H1 (cell line): ENCODE measurements around the gene DPP10. TPM values are rescaled to one million over a fixed set of nuclear protein-coding genes. Genes with fewer than 3 reads are reported as not detected.

Experiments used
- CTCF ChIA-PET: fragments of 300-600 bp; sonication (Branson Sonifier 250); formaldehyde crosslinking; loops from one replicate; lab custom pipeline; 2021; ENCODE audit not compliant: partially characterized antibody; lab: Charles Lee
- POLR2A ChIA-PET: fragments of 300-600 bp; sonication (Branson Sonifier 250); formaldehyde crosslinking; loops from one replicate; lab custom pipeline; 2021; ENCODE audit warnings: inconsistent platforms; ENCODE audit not compliant: partially characterized antibody; lab: Charles Lee
- DNase-seq, 2 experiments: peaks; one replicate each; pipeline versions ENCODE4 v3.0.0 to v3.0.0-alpha.2; 2010 to 2022; ENCODE audit warnings: low spot score in 2 of 2, low read depth in 1 of 2, mixed read lengths in 1 of 2
- FAIRE-seq: peaks from 2 replicates; lab custom pipeline; 2011; peaks lifted over from hg19 to GRCh38; lab: Jason Lieb, UNC
- H2AFZ ChIP-seq: 2 replicates; pipeline ENCODE4 v1.8.1; 2012; ENCODE audit warnings: low read length, inconsistent platforms
- H2AK5ac ChIP-seq: 2 replicates; pipeline ENCODE4 v1.6.1; 2013; ENCODE audit warnings: low read depth, low read length
- H2BK120ac ChIP-seq: replicated peaks from 2 replicates; pipeline ENCODE3; 2013; ENCODE audit warnings: low read depth, low read length, inconsistent platforms
- H2BK12ac ChIP-seq: 2 replicates; pipeline ENCODE4 v1.6.1; 2013; ENCODE audit warnings: low read depth, low read length
- H2BK15ac ChIP-seq: 2 replicates; pipeline ENCODE4 v1.6.1; 2013; ENCODE audit warnings: low read length
- H2BK20ac ChIP-seq: 2 replicates; pipeline ENCODE4 v1.6.1; 2013; ENCODE audit warnings: low read length
- H2BK5ac ChIP-seq: 2 replicates; pipeline ENCODE4 v1.6.1; 2013; ENCODE audit warnings: low read depth, low read length
- H3K14ac ChIP-seq: 2 replicates; pipeline ENCODE4 v1.6.1; 2013; ENCODE audit warnings: inconsistent platforms; ENCODE audit not compliant: insufficient read length
- H3K18ac ChIP-seq: 2 replicates; pipeline ENCODE4 v1.6.1; 2013; ENCODE audit warnings: low read length; ENCODE audit errors: extremely low read depth
- H3K23ac ChIP-seq: 2 replicates; pipeline ENCODE4 v1.6.1; 2013; ENCODE audit warnings: inconsistent platforms; ENCODE audit not compliant: insufficient read length
- H3K23me2 ChIP-seq: 2 replicates; pipeline ENCODE4 v1.6.1; 2013; ENCODE audit warnings: low read depth, low read length
- H3K27ac ChIP-seq: 2 replicates; pipeline ENCODE4 v1.6.1; 2011; ENCODE audit warnings: low read depth, low read length, inconsistent platforms
- H3K27me3 ChIP-seq, 4 experiments: replicated peaks in 1 of 4; 1 replicate in 1 of 4; 2 replicates in 3 of 4; pipeline versions ENCODE4 v1.6.1 to v1.8.1; 2011 to 2013; ENCODE audit warnings: low read length in 3 of 4, mild to moderate bottlenecking in 3 of 4, inconsistent platforms in 2 of 4, mixed read lengths in 2 of 4, moderate library complexity in 1 of 4; ENCODE audit not compliant: control insufficient read depth in 3 of 4, insufficient read depth in 3 of 4; ENCODE audit errors: extremely low read depth in 1 of 4
- H3K36me3 ChIP-seq, 4 experiments: 2 replicates each; pipeline versions ENCODE4 v1.6.1 to v1.8.1; 2011 to 2013; ENCODE audit warnings: mild to moderate bottlenecking in 4 of 4, low read length in 3 of 4, moderate library complexity in 2 of 4, control low read depth in 1 of 4, inconsistent platforms in 1 of 4; ENCODE audit not compliant: insufficient read depth in 4 of 4, control insufficient read depth in 2 of 4
- H3K4ac ChIP-seq: replicated peaks from 2 replicates; pipeline ENCODE3; 2013; ENCODE audit warnings: low read length, low read depth, mixed read lengths, inconsistent platforms; ENCODE audit not compliant: insufficient read length
- H3K4me1 ChIP-seq, 4 experiments: replicated peaks in 1 of 4; 1 replicate in 1 of 4; 2 replicates in 3 of 4; pipeline versions ENCODE4 v1.6.1 to v1.8.1; 2011 to 2013; ENCODE audit warnings: low read length in 3 of 4, inconsistent platforms in 2 of 4, mixed read lengths in 1 of 4; ENCODE audit not compliant: insufficient read depth in 4 of 4, control insufficient read depth in 3 of 4
- H3K4me2 ChIP-seq, 2 experiments: 2 replicates each; pipeline versions ENCODE4 v1.6.1 to v1.8.1; 2011 to 2013; ENCODE audit warnings: low read depth in 2 of 2, low read length in 2 of 2, control low read depth in 1 of 2, inconsistent platforms in 1 of 2, mild to moderate bottlenecking in 1 of 2; ENCODE audit not compliant: insufficient read depth in 1 of 2
- H3K4me3 ChIP-seq, 4 experiments: fragments of 200-600, 300-600 bp in 1 of 4; sonication (generic), shearing (Covaris generic), sonication (Bioruptor Twin) in 1 of 4; 2 replicates each; pipeline versions ENCODE4 v1.5.1 to v1.8.1; 2011 to 2016; ENCODE audit warnings: low read length in 4 of 4, low read depth in 3 of 4, control low read depth in 2 of 4, inconsistent platforms in 2 of 4, mild to moderate bottlenecking in 2 of 4, mixed read lengths in 1 of 4, moderate library complexity in 1 of 4; ENCODE audit not compliant: insufficient read depth in 2 of 4; ENCODE audit errors: extremely low read depth in 1 of 4
- H3K56ac ChIP-seq: replicated peaks from 2 replicates; pipeline ENCODE3; 2013; ENCODE audit warnings: low read depth, mild to moderate bottlenecking, mixed read lengths, low read length, inconsistent platforms; ENCODE audit not compliant: insufficient read length
- H3K79me1 ChIP-seq: 2 replicates; pipeline ENCODE4 v1.6.1; 2013; ENCODE audit warnings: low read depth, low read length, control low read depth
- H3K79me2 ChIP-seq, 2 experiments: 2 replicates each; pipeline versions ENCODE4 v1.6.1 to v1.8.1; 2012 to 2013; ENCODE audit warnings: low read length in 2 of 2, mild to moderate bottlenecking in 2 of 2, inconsistent platforms in 1 of 2; ENCODE audit not compliant: insufficient read depth in 2 of 2, control insufficient read depth in 1 of 2
- H3K9ac ChIP-seq, 4 experiments: replicated peaks in 1 of 4; 1 replicate in 1 of 4; 2 replicates in 3 of 4; pipeline versions ENCODE4 v1.6.1 to v1.8.1; 2011 to 2013; ENCODE audit warnings: low read depth in 3 of 4, low read length in 3 of 4, control low read depth in 2 of 4, mild to moderate bottlenecking in 2 of 4, moderate library complexity in 2 of 4, inconsistent platforms in 1 of 4; ENCODE audit errors: extremely low read depth in 1 of 4
- H3K9me3 ChIP-seq, 2 experiments: 2 replicates each; pipeline versions ENCODE4 v1.6.1 to v1.8.1; 2012 to 2013; ENCODE audit warnings: mild to moderate bottlenecking in 2 of 2, moderate library complexity in 2 of 2, control low read depth in 1 of 2, inconsistent platforms in 1 of 2, low read depth in 1 of 2, low read length in 1 of 2, mixed read lengths in 1 of 2; ENCODE audit not compliant: insufficient read depth in 2 of 2
- H4K20me1 ChIP-seq, 2 experiments: replicated peaks in 1 of 2; 2 replicates each; pipeline versions ENCODE3 to v1.8.1; 2011 to 2013; ENCODE audit warnings: inconsistent platforms in 2 of 2, low read length in 2 of 2, mild to moderate bottlenecking in 1 of 2; ENCODE audit not compliant: insufficient read depth in 2 of 2, control insufficient read depth in 1 of 2
- H4K5ac ChIP-seq: 2 replicates; pipeline ENCODE4 v1.6.1; 2013; ENCODE audit warnings: low read length, low read depth, mixed read lengths, inconsistent platforms; ENCODE audit not compliant: insufficient read length
- H4K8ac ChIP-seq: 2 replicates; pipeline ENCODE4 v1.8.0; 2013; ENCODE audit warnings: mild to moderate bottlenecking, moderate library complexity, low read length, inconsistent platforms; ENCODE audit not compliant: insufficient read depth; ENCODE audit errors: extremely low read depth
- H4K91ac ChIP-seq: replicated peaks from 2 replicates; pipeline ENCODE3; 2013; ENCODE audit warnings: low read length, mixed read lengths, inconsistent platforms; ENCODE audit not compliant: insufficient read length
- ATF2 ChIP-seq: IDR thresholded peaks from 2 replicates; pipeline ENCODE4 v1.6.1; 2012; ENCODE audit warnings: low read length, inconsistent platforms
- CBX5 ChIP-seq: fragments of 300-800, 300-1000 bp; sonication (generic); IDR thresholded peaks from 2 replicates; pipeline ENCODE4 v1.7.1; 2016; ENCODE audit warnings: antibody characterized with exemption, low read length, low read depth
- CREB1 ChIP-seq: IDR thresholded peaks from 2 replicates; pipeline ENCODE4 v1.6.1; 2012; ENCODE audit warnings: inconsistent platforms
- EGR1 ChIP-seq: IDR thresholded peaks from 2 replicates; pipeline ENCODE4 v1.6.1; 2011; ENCODE audit warnings: low read depth, low read length, borderline replicate concordance
- EZH2 ChIP-seq: fragments of 200-600 bp; sonication (generic); IDR thresholded peaks from 2 replicates; pipeline ENCODE4 v1.7.1; 2012; ENCODE audit warnings: low read depth, mild to moderate bottlenecking, moderate library complexity, low read length, inconsistent platforms; ENCODE audit not compliant: severe bottlenecking
- HDAC6 ChIP-seq: IDR thresholded peaks from one replicate; pipeline ENCODE4 v1.7.1; 2012; ENCODE audit warnings: low read depth, mild to moderate bottlenecking, inconsistent platforms, low read length, moderate library complexity
- RNF2 ChIP-seq: fragments of 200-900, 300-1000 bp; sonication (generic); IDR thresholded peaks from 2 replicates; pipeline ENCODE4 v1.7.1; 2016; ENCODE audit warnings: borderline replicate concordance, low read depth, mild to moderate bottlenecking, antibody characterized with exemption, low read length; ENCODE audit not compliant: poor library complexity, severe bottlenecking; ENCODE audit errors: missing control alignments
- RXRA ChIP-seq: IDR thresholded peaks from 2 replicates; pipeline ENCODE4 v1.6.1; 2011; ENCODE audit warnings: low read depth, mild to moderate bottlenecking, low read length, moderate library complexity; ENCODE audit not compliant: insufficient read depth
- SIX5 ChIP-seq: IDR thresholded peaks from 2 replicates; pipeline ENCODE4 v1.6.1; 2011; ENCODE audit warnings: mild to moderate bottlenecking, low read depth, low read length
- USF2 ChIP-seq: IDR thresholded peaks from 2 replicates; pipeline ENCODE4 v1.6.1; 2011; ENCODE audit warnings: low read length, improper control_type of control experiment
- YY1 ChIP-seq: IDR thresholded peaks from 2 replicates; pipeline ENCODE4 v1.6.1; 2011; ENCODE audit warnings: low read depth, mild to moderate bottlenecking, low read length
- WGBS, 2 experiments: shearing (Covaris generic) in 1 of 2; methylation state at CpG; one replicate each; pipeline versions ENCODE4 v1.1.6 to v1.1.7; 2013 to 2015; ENCODE audit warnings: low lambda C conversion rate in 2 of 2, mixed read lengths in 2 of 2, inconsistent platforms in 1 of 2, low coverage in 1 of 2, missing lambda C conversion rate in 1 of 2; ENCODE audit not compliant: insufficient replicate concordance in 2 of 2, insufficient coverage in 1 of 2, insufficient read length in 1 of 2; ENCODE audit errors: extremely low coverage in 1 of 2, missing lambda C conversion rate in 1 of 2; 5-methylcytosine and 5-hydroxymethylcytosine counted together
- polyA plus RNA-seq, 7 experiments: library from polyadenylated mRNA; depleted of rRNA in 3 of 7; stranded (reverse) in 5 of 7; unstranded in 2 of 7; fragments of >200 nt in 5 of 7; fragments of 200-250 nt in 2 of 7; gene quantifications; 1 replicate in 5 of 7; 2 replicates in 1 of 7; 4 replicates in 1 of 7; pipeline versions ENCODE4 v1.2.1 to v1.2.3, GENCODE V29; 2011 to 2013; ENCODE audit warnings: missing spikeins in 2 of 7, mixed read lengths in 2 of 7
- total RNA-seq: library from RNA; stranded (reverse); fragmentation: NEBNext Ultra II Directional; extraction: Animal tissue kit (Norgen Biotek cat#: 25700); gene quantifications from 2 replicates; pipeline ENCODE4 v1.2.1, GENCODE V29; 2021

The DPP10 gene
- total and polyA plus RNA-seq, 2 of the 8 experiments (the other 6 are each of a cell fraction or from before 2014, with no cell fraction given): 3.3 to 7.2 TPM

- no peaks in the 10 kb centered on the region for H3K27me3 ChIP-seq
- no peak for FAIRE-seq
- no peak for TF ChIP-seq SIX5
- no peak for TF ChIP-seq YY1
- no peak for TF ChIP-seq ATF2
- no peak for TF ChIP-seq RNF2
- TF ChIP-seq RXRA: no peak
- TF ChIP-seq HDAC6: no peak
- no peak for TF ChIP-seq USF2
- no peak for TF ChIP-seq CBX5
- TF ChIP-seq EZH2: no peak
- no peak for TF ChIP-seq CREB1
- TF ChIP-seq EGR1: no peak
Observed at GRCh38 chr2:114762376-114762775, 319.9 kb downstream of the DPP10 start.

More at GRCh38 chr2:114762376-114762775, 319.9 kb downstream of the DPP10 start:
- Histone ChIP-seq H3K23me2 (no peaks in the 10 kb centered on the region), H3K9ac (no peak overlapping the region), H3K36me3 (no peaks in the 10 kb centered on the region), H3K79me1 (no peaks in the 10 kb centered on the region), H2BK20ac (no peak overlapping the region), H3K27ac (no peak overlapping the region), H4K8ac (no peak overlapping the region), H2AK5ac (no peak overlapping the region), H2BK120ac (no peak overlapping the region), H2AFZ (no peak overlapping the region), H2BK5ac (no peak overlapping the region), H4K5ac (no peak overlapping the region), H3K4ac (no peak overlapping the region), H4K20me1 (no peaks in the 10 kb centered on the region), H3K4me2 (no peak overlapping the region), H3K18ac (no peak overlapping the region), H2BK12ac (no peak overlapping the region), H3K4me1 (no peaks in the 10 kb centered on the region; a peak in 1 of 7 replicates), H3K79me2 (no peaks in the 10 kb centered on the region), H3K14ac (no peak overlapping the region), H3K9me3 (no peaks in the 10 kb centered on the region), H3K23ac (no peak overlapping the region), H3K4me3 (no peak overlapping the region), H4K91ac (no peak overlapping the region), H3K56ac (no peak overlapping the region), H2BK15ac (no peak overlapping the region)
- ChIA-PET CTCF (interaction anchor here (0.8 to 1.5 kb wide), 2 partner anchors 8 to 17 kb away, joined by 3 to 4 read pairs; no protein-coding TSS in a partner anchor), POLR2A (no interaction called here)
- DNase-seq: no peak
- 92% methylated on average over 1 of the region's 1 CpG; no CpG with 5 or more reads in 1 of the 2 experiments for WGBS, 2 experiments
